CD4-positive, alpha-beta T cell treated with Interleukin-2 at 100 ng/mL for 4 hours (primary cell): Measurements from ENCODE around the gene HS3ST5.
"Not testable (repeated sequence)": the region's sequence is repeated elsewhere in the genome, so short reads cannot be mapped to it uniquely, and the experiment has no call there.

Source experiments
- DNase-seq: peaks from one replicate; pipeline ENCODE4 v3.0.0-alpha.2; 2020; ENCODE audit warnings: low spot score

HS3ST5 gene

GRCh38 chr6:114090626-114091025, 252.2 kb downstream of the HS3ST5 start:
- DNase-seq: no peak

GRCh38 chr6:114087496-114087895, 255.3 kb downstream of the HS3ST5 start:
- no peak for DNase-seq

GRCh38 chr6:114085211-114085610, 257.6 kb downstream of the HS3ST5 start:
- DNase-seq: no peak

- no peak for DNase-seq
Measured at GRCh38 chr6:114084327-114084890, 258.4 kb downstream of the HS3ST5 start.

- no peak for DNase-seq
Measured at GRCh38 chr6:114083251-114083650, 259.6 kb downstream of the HS3ST5 start.

DNA sequence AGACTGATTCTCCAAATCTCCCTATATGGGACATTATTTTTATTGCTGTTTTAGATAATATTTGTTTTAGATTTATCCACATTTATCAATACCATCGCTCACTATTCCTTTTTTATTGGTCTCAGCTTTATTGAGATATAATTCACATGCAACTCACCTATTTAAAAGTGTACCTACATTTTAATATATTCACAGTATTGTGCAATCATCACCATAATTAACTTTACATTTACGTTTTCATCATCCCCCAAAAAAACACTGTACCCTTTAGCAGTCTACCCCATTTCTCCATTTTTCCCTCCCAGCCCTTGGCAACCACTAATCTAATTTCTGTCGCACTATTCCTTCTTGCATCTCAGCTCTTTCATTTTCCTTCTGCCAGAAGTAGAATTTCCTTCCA, 261.1 kb downstream of the HS3ST5 start:
- no peak for DNase-seq

- no peak for DNase-seq
Measured at GRCh38 chr6:114080891-114081510, 261.8 kb downstream of the HS3ST5 start.

GRCh38 chr6:114080410-114080809, 262.4 kb downstream of the HS3ST5 start:
- not testable (repeated sequence) for DNase-seq

DNA sequence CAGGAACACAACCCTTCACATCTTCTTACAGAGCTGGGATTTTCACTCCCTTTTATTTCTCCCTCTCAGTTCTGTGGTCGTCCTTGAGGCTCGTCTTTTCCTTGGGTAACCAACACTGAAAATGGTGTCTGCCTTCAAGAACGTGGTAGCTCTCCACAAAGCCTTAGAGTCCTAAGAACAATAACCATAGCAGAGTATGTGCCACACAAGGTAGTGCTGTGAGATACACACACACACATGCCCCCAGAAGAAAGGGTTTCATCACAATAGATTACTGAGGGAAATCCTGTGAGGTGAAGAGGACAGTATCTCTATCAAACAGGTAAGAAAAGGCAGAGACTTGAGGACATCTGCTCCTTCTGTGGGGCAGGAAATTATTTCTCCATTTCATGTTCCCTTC, 267.0 kb downstream of the HS3ST5 start:
- no peak for DNase-seq

DNA sequence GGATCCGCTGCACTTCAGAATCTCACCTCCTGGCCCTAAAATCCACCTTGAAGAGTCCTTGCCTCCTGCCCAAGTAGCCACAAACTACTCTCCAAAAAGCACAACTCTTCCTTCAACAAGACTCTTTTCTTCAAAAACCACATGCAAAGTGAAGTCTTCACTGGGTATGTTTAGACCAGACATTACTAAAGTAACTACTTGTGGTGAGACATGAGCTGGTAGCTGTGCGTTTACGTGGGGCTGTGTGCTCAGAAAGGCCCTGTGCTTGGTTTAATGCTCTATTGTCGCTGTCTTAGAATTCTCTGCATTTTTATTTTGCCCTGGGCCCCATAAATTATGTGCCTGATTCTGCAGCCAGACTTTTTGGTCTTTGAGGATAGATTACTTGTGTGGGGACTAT, 267.5 kb downstream of the HS3ST5 start:
- no peak for DNase-seq

GRCh38 chr6:114068771-114069170, 274.1 kb downstream of the HS3ST5 start:
- DNase-seq: no peak

GRCh38 chr6:114068116-114068515, 274.7 kb downstream of the HS3ST5 start:
- DNase-seq: no peak

GRCh38 chr6:114064862-114065261, 278.0 kb downstream of the HS3ST5 start:
- DNase-seq: no peak

- no peak for DNase-seq
Measured at GRCh38 chr6:114063956-114064355, 278.9 kb downstream of the HS3ST5 start.

GRCh38 chr6:114062199-114062598, 280.6 kb downstream of the HS3ST5 start:
- DNase-seq: no peak

DNA sequence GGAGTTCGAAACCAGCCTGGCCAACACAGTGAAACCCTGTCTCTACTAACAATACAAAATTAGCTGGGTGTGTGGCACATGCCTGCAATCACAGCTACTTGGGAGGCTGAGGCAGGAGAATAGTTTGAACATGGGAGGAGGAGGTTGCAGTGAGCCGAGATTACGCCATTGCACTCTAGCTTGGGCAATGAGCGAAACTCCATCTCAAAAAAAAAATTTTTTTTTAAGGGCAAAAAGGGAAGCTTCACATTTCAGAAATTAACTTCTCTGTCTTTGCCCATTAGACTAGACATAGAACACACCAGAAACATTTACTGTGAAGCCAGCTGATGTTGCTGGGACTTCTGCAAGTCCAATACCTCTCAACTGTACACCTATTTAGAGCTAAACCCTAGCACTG, 281.1 kb downstream of the HS3ST5 start:
- DNase-seq: no peak

- no peak for DNase-seq
Measured at GRCh38 chr6:114061116-114061515, 281.7 kb downstream of the HS3ST5 start.

- DNase-seq: no peak
Measured at GRCh38 chr6:114058435-114058834, 284.4 kb downstream of the HS3ST5 start.

DNA sequence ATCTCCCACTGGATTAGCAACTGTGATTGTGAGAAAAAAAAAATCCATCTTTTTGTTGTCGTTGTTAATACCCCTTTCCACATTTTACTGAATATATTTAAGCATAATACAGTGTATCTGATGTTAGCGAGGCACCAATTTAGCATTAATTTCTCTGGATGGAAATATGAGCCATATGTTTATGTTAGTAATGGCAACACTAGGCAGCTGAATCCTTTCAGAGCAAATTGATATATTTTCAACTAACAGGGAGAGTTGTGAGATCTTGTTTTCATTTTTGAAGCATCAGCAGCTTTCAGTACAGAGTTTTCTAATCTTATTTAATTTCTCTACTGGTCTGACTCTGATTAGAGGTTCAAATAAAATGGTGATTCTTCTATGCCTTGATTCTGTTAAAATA, 287.1 kb downstream of the HS3ST5 start:
- no peak for DNase-seq

GRCh38 chr6:114055349-114055748, 287.5 kb downstream of the HS3ST5 start:
- no peak for DNase-seq

DNA sequence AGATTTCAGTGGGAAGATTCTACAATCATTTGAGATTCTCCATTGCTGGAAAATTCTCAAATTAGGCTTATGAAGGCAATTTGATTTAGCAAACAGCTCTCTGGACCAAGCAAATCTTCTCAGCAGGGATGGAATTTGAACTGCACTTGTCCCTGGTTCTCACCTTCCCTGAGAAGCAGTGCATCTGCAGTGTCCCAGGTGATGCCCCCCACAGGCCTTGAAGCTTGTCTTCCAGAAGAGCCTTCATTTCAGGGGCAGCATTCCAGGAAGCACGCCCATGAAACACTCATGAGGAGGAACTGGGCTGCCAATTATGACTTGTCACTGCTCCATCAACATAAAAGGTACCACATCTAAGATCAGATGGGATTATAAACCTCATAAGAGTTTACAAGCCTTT, 289.0 kb downstream of the HS3ST5 start:
- DNase-seq: no peak

GRCh38 chr6:114052141-114052540, 290.7 kb downstream of the HS3ST5 start:
- no peak for DNase-seq

DNA sequence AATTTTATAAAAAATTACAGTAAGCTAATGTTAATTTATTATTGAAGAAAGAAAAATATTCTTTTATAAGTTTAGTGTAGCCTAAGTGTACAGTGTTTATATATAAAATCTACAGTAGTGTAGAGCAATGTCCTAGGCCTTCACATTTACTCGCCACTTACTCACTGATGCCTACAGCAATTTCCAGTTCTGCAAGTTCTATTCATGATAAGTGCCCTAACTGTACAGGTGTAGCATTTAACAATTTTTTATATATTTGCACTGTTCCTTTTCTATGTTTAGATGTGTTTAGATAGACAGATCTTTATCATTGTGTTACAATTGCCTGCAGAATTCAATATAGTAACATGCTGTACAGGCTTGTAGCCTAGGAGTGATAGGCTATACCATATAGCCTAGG, 291.8 kb downstream of the HS3ST5 start:
- DNase-seq: no peak

DNA sequence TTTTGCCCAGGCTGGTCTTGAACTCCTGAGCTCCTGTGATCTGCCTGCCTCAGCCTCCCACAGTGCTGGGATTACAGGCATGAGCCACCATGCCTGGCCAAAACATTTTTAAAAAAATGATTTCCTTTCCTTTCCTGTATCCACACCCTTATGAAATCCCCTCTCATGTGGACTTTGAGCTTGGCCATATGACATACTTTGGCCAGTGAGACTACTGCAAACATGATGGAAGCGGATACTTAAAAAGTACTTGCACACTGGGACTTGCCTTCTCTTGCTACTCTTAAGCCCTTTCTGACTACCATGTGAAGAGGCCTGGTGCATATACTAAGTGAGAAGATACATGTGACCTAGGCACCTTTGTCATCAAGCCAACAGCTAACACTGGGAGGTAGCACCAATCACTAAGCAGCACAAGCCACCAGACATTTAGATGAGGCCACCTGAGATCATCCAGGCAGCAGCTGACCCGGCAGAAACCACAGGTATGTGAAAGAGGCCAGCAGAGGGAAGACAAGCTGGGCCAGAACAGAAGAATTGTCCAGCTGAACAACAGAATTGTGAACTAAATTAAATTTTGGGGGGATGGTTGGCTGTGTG, 293.4 kb downstream of the HS3ST5 start:
- DNase-seq: no peak
